HG03460 (cell line): ENCODE measurements around the gene RBM3.

Experiments
- ATAC-seq: cut with Tn5 transposase; IDR thresholded peaks from one replicate; pipeline ENCODE4 v1.9.1; 2021; ENCODE audit not compliant: unreplicated experiment

RBM3 gene

DNA sequence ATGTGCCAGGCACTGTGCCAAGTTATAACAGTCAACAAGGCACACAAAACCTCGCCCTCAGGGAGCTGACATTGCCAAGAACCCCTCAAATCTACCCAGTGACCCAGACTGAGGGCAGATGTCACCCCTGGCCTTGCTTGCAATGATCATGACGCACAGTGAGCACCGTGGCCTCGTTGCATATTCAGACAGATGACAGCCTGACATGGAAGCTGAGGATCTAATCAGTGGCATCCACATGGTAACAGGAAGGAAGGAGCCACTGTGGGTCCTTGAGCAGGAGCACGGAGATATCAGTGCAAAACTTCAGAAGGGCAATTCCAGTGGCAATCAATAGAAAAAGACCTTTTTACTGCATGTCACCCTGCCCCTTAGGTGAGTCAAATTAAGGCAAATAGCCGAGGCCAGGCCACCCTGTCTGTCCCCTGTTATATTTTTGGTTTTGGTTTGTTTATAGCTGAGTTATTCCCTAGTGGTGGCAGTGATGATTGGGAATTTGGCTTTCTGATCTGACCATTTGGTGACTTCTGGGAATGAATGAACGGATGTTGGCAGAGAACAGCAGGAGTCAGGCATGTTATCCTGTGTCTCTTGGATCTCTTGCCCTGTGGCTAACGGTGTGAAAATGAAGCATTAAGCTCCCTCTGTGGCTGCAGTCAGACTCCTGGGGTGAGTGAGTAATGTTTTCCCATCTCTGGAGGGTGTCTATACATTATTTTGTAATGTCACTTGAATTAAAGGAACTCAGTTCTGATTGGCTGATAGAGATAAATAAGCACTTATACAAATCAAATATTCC is 43.5 kb downstream of the RBM3 start:
- ATAC-seq: no peak

DNA sequence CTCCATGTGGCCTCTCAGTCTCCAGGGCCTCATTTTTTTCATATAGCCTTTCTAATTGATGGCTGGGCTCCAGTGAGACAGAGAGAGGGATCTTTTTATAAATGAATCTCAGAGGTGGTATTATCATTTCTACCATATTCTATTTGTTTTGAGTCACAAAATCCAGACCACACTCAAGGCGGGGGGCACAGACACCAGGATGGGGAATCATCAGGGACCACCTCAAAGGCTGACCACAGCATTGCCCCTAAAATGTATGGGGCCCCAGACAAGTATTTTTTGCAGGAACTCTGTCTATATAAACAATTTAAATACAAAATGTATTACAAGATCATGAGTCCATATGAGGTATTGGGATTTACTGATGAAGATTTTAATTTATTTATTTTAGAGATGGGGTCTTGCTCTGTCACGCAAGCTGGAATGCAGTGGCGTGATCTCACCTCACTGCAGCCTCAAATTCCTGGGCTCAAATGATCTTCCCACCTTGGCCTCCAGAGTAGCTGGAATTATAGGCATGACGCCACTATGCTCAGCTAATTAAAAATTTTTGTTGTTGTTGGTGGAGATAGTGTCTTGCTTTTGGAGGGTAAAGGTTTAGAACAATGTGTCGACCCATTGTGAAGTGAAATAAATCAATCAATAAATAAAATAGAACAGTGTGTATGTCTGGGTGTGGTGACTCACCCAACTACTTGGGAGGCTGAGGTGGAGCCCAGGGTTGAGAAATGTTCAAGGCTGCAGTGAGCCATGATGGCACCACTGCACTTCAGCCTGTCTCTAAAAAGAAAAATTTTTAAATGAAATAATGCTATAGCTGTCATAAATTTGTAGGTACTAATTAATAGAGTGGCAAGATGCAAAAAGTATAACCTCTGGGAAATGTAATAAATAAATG is 52.4 kb downstream of the RBM3 start:
- no peak for ATAC-seq
